Peyer's patch (tissue), 4 donors: ENCODE measurements around the gene KAZN.

Experiments used
- POLR2A ChIP-seq, 2 donors: fragments of 450-650 bp; IDR thresholded peaks; one replicate each; pipeline ENCODE4 v1.5.1; 2017; ENCODE audit warnings: antibody characterized with exemption in 2 of 2, mild to moderate bottlenecking in 2 of 2, moderate library complexity in 2 of 2
- TF ChIP-seq, protein P1 (sequence below), 6 experiments: fragments of 450-650 bp in 4 of 6; fragments of 200-600 bp in 2 of 6; sonication (generic) in 1 of 6; IDR thresholded peaks; one replicate each; pipeline ENCODE4 v1.5.1; 2017 to 2019; ENCODE audit warnings: antibody characterized with exemption in 6 of 6, mild to moderate bottlenecking in 3 of 6, moderate library complexity in 1 of 6

DNA sequence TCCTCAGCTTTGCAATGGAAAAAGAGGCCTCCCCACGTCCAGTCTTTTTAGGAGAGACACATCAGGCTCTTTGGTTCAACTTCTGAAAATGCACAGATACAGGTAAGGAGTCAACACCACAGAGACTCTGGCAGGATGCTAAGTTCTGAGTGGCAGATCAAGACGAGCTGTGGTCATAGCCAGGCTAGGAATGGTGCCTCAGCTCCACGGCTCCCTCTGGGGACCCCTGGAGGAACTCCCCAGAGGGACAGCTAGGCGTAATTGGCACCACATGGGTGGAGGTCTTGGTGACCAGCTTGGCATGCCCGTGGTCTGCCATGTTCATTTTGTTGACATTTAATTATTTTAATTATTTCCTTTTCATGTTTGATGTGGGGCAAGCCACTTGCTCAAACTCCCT is 206.1 kb downstream of the KAZN start:
- TF ChIP-seq, protein P1, sequence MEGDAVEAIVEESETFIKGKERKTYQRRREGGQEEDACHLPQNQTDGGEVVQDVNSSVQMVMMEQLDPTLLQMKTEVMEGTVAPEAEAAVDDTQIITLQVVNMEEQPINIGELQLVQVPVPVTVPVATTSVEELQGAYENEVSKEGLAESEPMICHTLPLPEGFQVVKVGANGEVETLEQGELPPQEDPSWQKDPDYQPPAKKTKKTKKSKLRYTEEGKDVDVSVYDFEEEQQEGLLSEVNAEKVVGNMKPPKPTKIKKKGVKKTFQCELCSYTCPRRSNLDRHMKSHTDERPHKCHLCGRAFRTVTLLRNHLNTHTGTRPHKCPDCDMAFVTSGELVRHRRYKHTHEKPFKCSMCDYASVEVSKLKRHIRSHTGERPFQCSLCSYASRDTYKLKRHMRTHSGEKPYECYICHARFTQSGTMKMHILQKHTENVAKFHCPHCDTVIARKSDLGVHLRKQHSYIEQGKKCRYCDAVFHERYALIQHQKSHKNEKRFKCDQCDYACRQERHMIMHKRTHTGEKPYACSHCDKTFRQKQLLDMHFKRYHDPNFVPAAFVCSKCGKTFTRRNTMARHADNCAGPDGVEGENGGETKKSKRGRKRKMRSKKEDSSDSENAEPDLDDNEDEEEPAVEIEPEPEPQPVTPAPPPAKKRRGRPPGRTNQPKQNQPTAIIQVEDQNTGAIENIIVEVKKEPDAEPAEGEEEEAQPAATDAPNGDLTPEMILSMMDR (IDR thresholded peaks at IDR 0.05), result peak in 1 of 6 experiments; percentile 5
- TF ChIP-seq POLR2A (IDR thresholded peaks at IDR 0.05), result no peak
